Stimulated activated effector memory CD8-positive, alpha-beta T cell treated with anti-CD3 and anti-CD28 coated beads, Interleukin-12 subunit alpha, Interleukin-12 subunit beta, amount 100 ng/mL, for 72 hours (primary cell): ENCODE measurements around the gene FAM117B.
"Not testable (repeated sequence)": the region's sequence is repeated elsewhere in the genome, so short reads cannot be mapped to it uniquely, and the experiment has no call there.

ENCODE experiments used
- ATAC-seq: fragments of 150-1000 bp; cut with Tn5 transposase; 2 replicates; pipeline ENCODE4 v1.10.0; 2021
- DNase-seq, 2 donors: peaks; one replicate each; pipeline ENCODE4 v3.0.0; 2021 to 2022; ENCODE audit warnings: low spot score in 2 of 2
- H3K27ac Mint-ChIP-seq: one replicate; pipeline ENCODE4 v1.8.0; 2022; ENCODE audit warnings: mild to moderate bottlenecking, mixed read lengths
- H3K36me3 Mint-ChIP-seq: one replicate; pipeline ENCODE4 v1.8.0; 2022; ENCODE audit warnings: mild to moderate bottlenecking, mixed read lengths
- H3K4me1 Mint-ChIP-seq: one replicate; pipeline ENCODE4 v1.8.0; 2022; ENCODE audit warnings: mixed read lengths
- H3K4me3 Mint-ChIP-seq: one replicate; pipeline ENCODE4 v1.8.0; 2022; ENCODE audit warnings: mild to moderate bottlenecking, mixed read lengths
- H3K9me3 Mint-ChIP-seq: one replicate; pipeline ENCODE4 v1.8.0; 2022; ENCODE audit warnings: mixed read lengths

FAM117B gene

DNA sequence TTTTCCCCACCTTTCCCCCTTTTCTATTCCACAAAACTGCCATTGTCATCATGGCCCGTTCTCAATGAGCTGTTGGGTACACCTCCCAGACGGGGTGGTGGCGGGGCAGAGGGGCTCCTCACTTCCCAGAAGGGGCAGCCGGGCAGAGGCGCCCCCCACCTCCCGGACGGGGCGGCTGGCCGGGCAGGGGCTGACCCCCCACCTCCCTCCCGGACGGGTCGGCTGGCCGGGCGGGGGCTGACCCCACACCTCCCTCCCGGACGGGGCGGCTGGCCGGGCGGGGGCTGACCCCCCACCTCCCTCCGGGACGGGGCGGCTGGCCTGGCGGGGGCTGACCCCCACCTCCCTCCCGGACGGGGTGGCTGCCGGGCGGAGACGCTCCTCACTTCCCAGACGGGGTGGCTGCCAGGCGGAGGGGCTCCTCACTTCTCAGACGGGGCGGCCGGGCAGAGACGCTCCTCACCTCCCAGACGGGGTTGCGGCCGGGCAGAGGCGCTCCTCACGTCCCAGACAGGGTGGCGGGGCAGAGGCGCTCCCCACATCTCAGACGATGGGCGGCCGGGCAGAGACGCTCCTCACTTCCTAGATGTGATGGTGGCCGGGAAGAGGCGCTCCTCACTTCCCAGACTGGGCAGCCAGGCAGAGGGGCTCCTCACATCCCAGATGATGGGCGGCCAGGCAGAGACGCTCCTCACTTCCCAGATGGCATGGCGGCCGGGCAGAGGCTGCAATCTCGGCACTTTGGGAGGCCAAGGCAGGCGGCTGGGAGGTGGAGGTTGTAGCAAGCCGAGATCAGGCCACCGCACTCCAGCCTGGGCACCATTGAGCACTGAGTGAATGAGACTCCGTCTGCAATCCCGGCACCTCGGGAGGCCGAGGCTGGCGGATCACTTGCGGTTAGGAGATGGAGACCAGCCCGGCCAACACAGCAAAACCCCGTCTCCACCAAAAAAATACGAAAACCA lies 80.5 kb downstream of the FAM117B start:
- not testable (repeated sequence) for H3K36me3 Mint-ChIP-seq, ATAC-seq, H3K4me3 Mint-ChIP-seq, H3K27ac Mint-ChIP-seq, DNase-seq
- peaks cover 18% of the 10 kb centered on the region for H3K9me3 Mint-ChIP-seq
- peaks cover 26% of the 10 kb centered on the region for H3K4me1 Mint-ChIP-seq

DNA sequence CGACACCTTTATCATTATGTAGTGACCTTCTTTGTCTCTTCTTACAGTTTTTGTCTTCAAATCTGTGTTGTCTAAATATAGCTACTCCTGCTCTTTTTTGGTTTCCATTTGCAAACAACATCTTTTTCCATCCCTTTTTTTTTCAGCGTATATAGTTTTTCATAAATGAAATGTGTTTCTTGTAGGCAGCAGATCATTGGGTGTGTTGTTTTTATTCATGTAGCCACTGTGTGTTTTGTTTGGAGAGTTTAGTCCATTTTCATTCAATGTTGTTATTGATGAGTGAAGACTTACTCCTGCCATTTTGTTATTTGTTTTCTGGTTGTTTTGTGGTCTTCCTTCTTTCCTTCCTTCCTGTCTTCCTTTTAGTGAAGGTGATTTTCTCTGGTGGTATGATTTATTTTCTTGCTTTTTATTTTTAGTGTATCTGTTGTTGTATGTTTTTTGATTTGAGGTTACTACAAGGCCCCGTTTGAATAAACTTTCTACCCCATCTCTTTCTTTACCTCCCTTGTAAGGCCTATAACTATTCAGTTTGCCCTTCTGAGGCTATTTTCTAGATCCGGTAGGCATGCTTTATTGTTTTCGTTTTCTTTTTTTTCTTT lies 81.4 kb downstream of the FAM117B start:
- H3K36me3 Mint-ChIP-seq: no peaks in the 10 kb centered on the region
- no peak overlapping the region for H3K27ac Mint-ChIP-seq
- H3K9me3 Mint-ChIP-seq: peaks cover 18% of the 10 kb centered on the region
- peaks cover 26% of the 10 kb centered on the region for H3K4me1 Mint-ChIP-seq
- ATAC-seq (no peak), DNase-seq (no peak)
- H3K4me3 Mint-ChIP-seq: no peak overlapping the region

DNA sequence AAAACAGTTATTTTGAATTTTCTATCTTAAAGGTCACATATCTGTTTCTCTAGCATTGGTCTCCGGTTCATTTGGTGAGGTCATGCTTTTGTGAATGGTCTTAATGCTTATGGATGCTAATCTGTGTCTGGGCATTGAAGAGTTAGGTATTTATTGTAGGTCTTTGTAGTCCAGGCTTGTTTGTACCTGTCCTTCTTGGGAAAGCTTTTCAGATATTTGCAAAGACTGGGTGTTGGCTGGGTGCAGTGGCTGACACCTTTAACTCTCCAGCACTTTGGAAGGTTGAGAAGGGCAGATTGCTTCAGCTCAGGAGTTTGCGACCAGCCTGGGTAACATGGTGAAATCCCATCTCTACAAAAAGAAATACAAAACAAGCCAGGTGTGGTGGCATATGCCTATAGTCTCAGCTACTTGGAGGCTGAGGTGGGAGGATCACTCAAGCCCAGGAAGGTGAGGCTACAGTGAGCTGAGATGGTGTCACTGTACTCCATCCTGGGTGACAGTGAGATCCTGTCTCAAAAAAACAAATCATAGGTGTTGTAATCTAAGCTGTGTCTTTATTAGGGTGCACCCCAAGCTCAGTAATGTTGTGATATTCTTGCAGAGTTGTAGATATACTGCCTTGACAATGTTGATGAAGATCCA lies 82.3 kb downstream of the FAM117B start:
- H3K9me3 Mint-ChIP-seq: peaks cover 18% of the 10 kb centered on the region
- no peak overlapping the region for H3K27ac Mint-ChIP-seq
- ATAC-seq (no peak), DNase-seq (no peak)
- H3K4me1 Mint-ChIP-seq: peaks cover 26% of the 10 kb centered on the region
- no peak overlapping the region for H3K4me3 Mint-ChIP-seq
- H3K36me3 Mint-ChIP-seq: peaks cover 6% of the 10 kb centered on the region

- DNase-seq: no peak
- no peak overlapping the region for H3K4me3 Mint-ChIP-seq
- no peak for ATAC-seq
- H3K4me1 Mint-ChIP-seq: peaks cover 26% of the 10 kb centered on the region
- H3K27ac Mint-ChIP-seq: peak overlapping the region; percentile 72
- H3K36me3 Mint-ChIP-seq: peaks cover 7% of the 10 kb centered on the region
- H3K9me3 Mint-ChIP-seq: peaks cover 17% of the 10 kb centered on the region
Measured at GRCh38 chr2:202717598-202718310, 83.0 kb downstream of the FAM117B start.

DNA sequence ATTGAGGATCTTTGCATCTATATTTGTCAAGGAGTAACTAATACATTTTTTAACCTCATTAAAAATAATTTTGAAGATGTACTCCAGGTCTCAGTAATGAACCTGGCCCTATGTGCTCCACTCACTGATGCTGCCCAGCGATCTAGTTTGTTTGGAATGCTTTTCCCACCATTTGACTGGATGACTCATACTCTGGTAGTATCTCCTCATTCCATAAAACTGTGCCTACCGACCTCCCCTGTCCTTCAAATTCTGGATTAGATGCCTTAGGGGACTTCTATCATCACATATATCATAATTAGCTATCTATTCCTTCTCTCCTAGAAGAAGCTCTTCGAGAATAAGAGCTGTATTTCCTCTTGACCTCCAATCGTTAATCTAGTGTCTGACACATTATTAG lies 83.8 kb downstream of the FAM117B start:
- DNase-seq (no peak), ATAC-seq (no peak)
- H3K36me3 Mint-ChIP-seq: peaks cover 7% of the 10 kb centered on the region
- H3K9me3 Mint-ChIP-seq: peaks cover 9% of the 10 kb centered on the region
- H3K4me1 Mint-ChIP-seq: peaks cover 22% of the 10 kb centered on the region
- H3K27ac Mint-ChIP-seq: no peak overlapping the region
- no peak overlapping the region for H3K4me3 Mint-ChIP-seq

GRCh38 chr2:202720226-202720625 lies 85.5 kb downstream of the FAM117B start:
- ATAC-seq (no peak), DNase-seq (no peak)
- H3K4me1 Mint-ChIP-seq: peaks cover 22% of the 10 kb centered on the region
- H3K27ac Mint-ChIP-seq: no peak overlapping the region
- H3K4me3 Mint-ChIP-seq: no peak overlapping the region
- peaks cover 9% of the 10 kb centered on the region for H3K9me3 Mint-ChIP-seq
- H3K36me3 Mint-ChIP-seq: peaks cover 7% of the 10 kb centered on the region

DNA sequence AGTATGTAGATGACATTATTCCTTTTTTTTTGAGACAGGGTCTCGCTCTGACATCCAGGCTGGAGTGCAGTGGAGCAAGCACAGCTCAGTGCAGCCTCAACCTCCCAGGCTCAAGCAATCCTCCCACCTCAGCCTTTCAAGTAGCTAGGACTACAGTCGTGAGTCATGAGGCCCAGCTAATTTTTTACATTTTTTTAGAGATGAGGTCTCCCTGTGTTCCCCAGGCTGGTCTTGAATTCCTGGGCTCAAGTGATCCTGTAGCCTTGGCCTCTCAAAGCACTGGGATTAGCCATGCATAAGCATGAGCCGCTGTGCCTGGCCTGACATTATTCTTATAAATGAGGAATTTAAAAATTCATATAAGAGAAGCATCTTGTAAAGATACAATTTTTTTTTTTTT lies 86.9 kb downstream of the FAM117B start:
- ATAC-seq: no peak
- no peak for DNase-seq
- Mint-ChIP-seq H3K27ac (no peak overlapping the region), H3K4me3 (no peak overlapping the region), H3K36me3 (peaks cover 19% of the 10 kb centered on the region), H3K9me3 (peaks cover 2% of the 10 kb centered on the region), H3K4me1 (peaks cover 18% of the 10 kb centered on the region)

- Mint-ChIP-seq H3K4me1 (peaks cover 2% of the 10 kb centered on the region), H3K36me3 (peaks cover 24% of the 10 kb centered on the region), H3K27ac (no peak overlapping the region), H3K4me3 (no peak overlapping the region), H3K9me3 (no peaks in the 10 kb centered on the region)
- no peak for ATAC-seq
- no peak for DNase-seq
Measured at GRCh38 chr2:202723746-202724145, 89.0 kb downstream of the FAM117B start.

DNA sequence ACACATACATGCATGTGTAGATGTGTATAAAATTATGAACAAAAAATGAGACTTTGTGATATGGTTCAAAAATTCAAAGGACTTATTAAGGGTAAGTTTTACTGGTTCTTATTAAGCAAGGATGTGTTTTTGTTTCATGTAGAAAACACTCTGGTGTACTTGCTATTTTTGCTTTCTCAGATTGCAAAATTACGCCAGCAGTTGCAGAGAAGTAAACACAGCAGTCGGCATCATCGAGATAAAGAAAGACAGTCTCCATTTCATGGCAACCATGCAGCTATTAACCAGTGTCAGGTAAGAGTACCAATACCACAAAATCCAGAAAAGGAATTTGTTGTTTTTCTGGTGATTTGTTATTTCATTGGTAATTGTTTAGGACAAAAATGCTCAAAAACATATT lies 91.3 kb downstream of the FAM117B start:
- peaks cover 34% of the 10 kb centered on the region for H3K36me3 Mint-ChIP-seq

GRCh38 chr2:202736826-202737225 lies 102.1 kb downstream of the FAM117B start:
- DNase-seq (no peak), ATAC-seq (no peak)
- H3K9me3 Mint-ChIP-seq: peaks cover 8% of the 10 kb centered on the region
- no peaks in the 10 kb centered on the region for H3K4me1 Mint-ChIP-seq
- H3K36me3 Mint-ChIP-seq: peaks cover 5% of the 10 kb centered on the region
- no peak overlapping the region for H3K4me3 Mint-ChIP-seq
- no peak overlapping the region for H3K27ac Mint-ChIP-seq

More for the DNA sequence above, 91.3 kb downstream of the FAM117B start:
- DNase-seq (no peak), ATAC-seq (no peak)
- Mint-ChIP-seq H3K27ac (no peak overlapping the region), H3K9me3 (no peaks in the 10 kb centered on the region), H3K4me3 (no peak overlapping the region), H3K4me1 (no peaks in the 10 kb centered on the region)

GRCh38 chr2:202743613-202744012 lies 108.8 kb downstream of the FAM117B start:
- no peak overlapping the region for H3K4me3 Mint-ChIP-seq
- H3K36me3 Mint-ChIP-seq: peaks cover 5% of the 10 kb centered on the region
- H3K9me3 Mint-ChIP-seq: peaks cover 17% of the 10 kb centered on the region
- DNase-seq (no peak), ATAC-seq (no peak)
- H3K27ac Mint-ChIP-seq: no peak overlapping the region
- H3K4me1 Mint-ChIP-seq: no peaks in the 10 kb centered on the region

GRCh38 chr2:202749477-202749876 lies 114.7 kb downstream of the FAM117B start:
- Mint-ChIP-seq H3K27ac (no peak overlapping the region), H3K4me3 (no peak overlapping the region), H3K36me3 (no peaks in the 10 kb centered on the region), H3K4me1 (no peaks in the 10 kb centered on the region), H3K9me3 (peaks cover 2% of the 10 kb centered on the region)
- no peak for DNase-seq
- ATAC-seq: no peak

GRCh38 chr2:202750763-202751427 lies 116.1 kb downstream of the FAM117B start:
- DNase-seq (no peak), ATAC-seq (no peak)
- Mint-ChIP-seq H3K4me1 (no peaks in the 10 kb centered on the region), H3K36me3 (peaks cover 1% of the 10 kb centered on the region), H3K4me3 (no peak overlapping the region), H3K9me3 (no peaks in the 10 kb centered on the region), H3K27ac (no peak overlapping the region)

GRCh38 chr2:202752071-202752470 lies 117.3 kb downstream of the FAM117B start:
- ATAC-seq: no peak
- no peak overlapping the region for H3K27ac Mint-ChIP-seq
- no peaks in the 10 kb centered on the region for H3K4me1 Mint-ChIP-seq

GRCh38 chr2:202754936-202755335 lies 120.2 kb downstream of the FAM117B start:
- H3K36me3 Mint-ChIP-seq: peaks cover 28% of the 10 kb centered on the region
- no peaks in the 10 kb centered on the region for H3K9me3 Mint-ChIP-seq
- H3K27ac Mint-ChIP-seq: peak overlapping the region; percentile 13
- ATAC-seq (no peak), DNase-seq (no peak)
- H3K4me1 Mint-ChIP-seq: no peaks in the 10 kb centered on the region
- no peak overlapping the region for H3K4me3 Mint-ChIP-seq

More at GRCh38 chr2:202752071-202752470, 117.3 kb downstream of the FAM117B start:
- no peak for DNase-seq
- Mint-ChIP-seq H3K9me3 (no peaks in the 10 kb centered on the region), H3K4me3 (no peak overlapping the region), H3K36me3 (peaks cover 11% of the 10 kb centered on the region)
